T-helper 2 cell treated with Interferon-gamma antibody and Interleukin-4, amounts not matched to agents 100 ng/mL and 5 ng/mL, for 36 hours (primary cell): ENCODE results near the gene PPARG. TPM values are rescaled to one million over a fixed set of nuclear protein-coding genes. Genes with fewer than 3 reads are reported as not detected.
"Not testable (repeated sequence)": the region's sequence is repeated elsewhere in the genome, so short reads cannot be mapped to it uniquely, and the experiment has no call there.

ENCODE experiments used
- intact Hi-C: fragments of 100-400 bp; cut with micrococcal nuclease; formaldehyde crosslinking; loops from one replicate; pipeline ENCODE4 v1.15.1; 2023
- total RNA-seq: library from RNA; stranded (reverse); gene quantifications from 2 replicates; pipeline ENCODE4 v1.2.3, GENCODE V29; 2022

PPARG gene
- total RNA-seq, 1 donor from 2014 or later, result 1.2 TPM

DNA sequence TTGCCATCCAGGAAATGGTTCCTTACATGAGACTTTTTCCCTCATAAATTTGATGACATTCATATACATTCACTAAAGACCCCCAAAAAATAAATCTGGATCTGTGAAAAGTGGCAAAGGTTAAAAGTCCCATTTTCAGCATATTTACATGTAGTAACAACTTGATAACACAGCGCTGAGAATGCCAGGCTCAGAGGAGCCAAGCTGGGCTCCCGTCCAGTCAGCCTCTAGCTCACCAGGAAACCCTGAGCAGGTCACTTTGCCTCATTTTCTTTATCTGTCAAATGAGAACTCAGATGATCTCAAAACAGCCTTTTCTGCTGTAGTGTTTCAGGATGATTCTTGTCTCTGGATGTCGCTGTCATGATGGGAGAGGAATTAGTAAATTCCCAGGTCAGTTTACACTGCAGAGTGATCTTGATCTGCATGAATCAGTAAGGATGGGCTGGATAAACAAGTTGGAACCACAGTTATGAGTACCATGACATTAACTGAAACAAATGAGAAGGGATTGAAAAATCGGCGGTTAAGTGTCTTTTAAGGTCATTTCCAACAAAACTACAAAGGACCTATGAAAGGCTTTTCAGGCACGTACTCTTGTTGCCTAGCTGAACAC, 82.8 kb downstream of the PPARG start:
- intact Hi-C loops, result no loop called here

DNA sequence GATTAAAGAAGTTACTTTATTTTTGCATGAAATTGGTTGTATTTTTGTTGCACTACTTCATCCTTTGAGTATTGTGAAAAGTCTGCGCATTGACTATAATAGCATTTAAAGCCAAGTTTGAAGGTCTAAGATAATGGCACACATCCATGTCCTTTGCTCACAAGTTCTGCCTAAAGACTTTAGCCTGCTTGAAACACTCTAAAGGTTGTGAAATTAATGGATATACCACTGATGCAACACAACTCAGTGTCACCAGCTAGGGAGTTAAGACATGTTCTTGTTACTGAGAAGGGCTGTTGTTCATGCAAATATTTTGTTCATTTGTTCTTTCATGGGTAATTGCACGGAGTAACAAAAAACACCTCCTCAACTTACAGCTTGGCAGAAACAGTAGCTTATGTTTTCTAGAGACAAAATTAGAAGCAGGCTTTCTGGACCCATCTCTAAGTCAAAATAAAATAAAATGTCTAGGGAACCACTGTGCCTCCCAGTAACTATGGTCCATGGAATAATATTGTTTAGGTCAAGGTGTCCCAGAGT, 83.9 kb downstream of the PPARG start:
- intact Hi-C loops, result no loop called here

DNA sequence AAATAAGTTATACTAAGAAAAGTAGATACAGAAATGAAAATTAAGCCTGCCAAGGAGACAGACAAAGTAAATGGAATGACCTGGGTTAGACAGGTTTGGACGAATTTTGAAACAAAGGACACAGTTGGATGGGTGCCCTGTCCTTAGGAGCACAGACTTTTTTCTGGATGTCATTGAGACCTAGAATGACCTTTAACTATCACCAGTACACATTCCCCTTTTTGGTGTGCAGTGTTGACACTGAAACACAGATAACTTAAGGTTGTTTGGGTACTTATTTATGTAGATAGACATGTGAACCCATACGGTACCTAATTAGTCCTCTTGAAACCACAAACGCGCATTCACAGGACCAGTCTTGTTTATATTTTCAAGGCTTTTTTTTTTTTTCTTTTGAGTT, 86.7 kb downstream of the PPARG start:
- intact Hi-C loops, result no loop called here

DNA sequence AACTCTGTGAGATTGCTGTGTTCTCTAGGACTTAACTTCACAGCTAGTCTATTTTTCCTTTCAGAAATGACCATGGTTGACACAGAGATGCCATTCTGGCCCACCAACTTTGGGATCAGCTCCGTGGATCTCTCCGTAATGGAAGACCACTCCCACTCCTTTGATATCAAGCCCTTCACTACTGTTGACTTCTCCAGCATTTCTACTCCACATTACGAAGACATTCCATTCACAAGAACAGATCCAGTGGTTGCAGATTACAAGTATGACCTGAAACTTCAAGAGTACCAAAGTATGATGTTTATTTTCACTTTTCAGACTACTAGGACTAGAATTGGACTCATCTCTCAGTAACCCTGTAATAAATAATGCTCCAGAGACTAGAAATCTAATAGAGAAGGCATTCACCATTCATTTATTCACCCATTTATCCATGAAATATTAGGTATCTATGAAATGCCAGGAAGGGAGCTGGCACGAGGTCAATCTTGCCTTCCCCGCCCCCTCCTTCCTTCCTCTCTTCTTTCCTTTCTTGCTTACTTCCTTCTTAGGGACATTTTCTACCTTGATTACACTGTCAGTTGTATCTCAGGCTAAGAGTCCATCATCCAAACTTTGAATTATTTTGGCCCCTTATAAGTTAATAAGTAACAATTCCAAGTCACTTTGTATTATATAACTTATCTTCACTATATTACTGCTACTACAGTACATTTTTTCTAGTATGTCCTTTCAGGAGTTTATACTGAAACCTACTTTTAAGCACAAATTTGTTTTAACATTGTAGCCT, 91.0 kb downstream of the PPARG start:
- intact Hi-C loops, result loop anchor here (5.0 kb wide), 2 partner anchors 43 to 193 kb away; no protein-coding TSS in a partner anchor

DNA sequence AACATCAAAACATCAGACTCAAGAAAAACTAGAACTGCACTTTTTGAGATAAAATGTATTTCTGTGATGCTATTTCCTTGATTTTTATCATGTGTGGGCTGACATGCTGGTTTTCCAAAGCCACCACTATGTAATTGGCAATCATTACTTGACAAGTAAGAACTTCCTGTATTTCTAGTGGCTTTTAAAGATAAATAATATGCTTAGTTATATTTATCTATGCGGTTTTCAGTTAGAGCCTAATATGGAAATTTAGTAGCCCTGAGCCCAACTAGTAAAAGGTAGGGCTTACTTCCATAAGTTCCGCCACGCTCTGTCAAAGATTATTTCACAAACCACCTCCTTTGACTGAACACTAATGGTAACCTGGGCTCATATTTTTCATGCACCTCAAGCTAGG, 91.6 kb downstream of the PPARG start:
- intact Hi-C loops, result loop anchor here (5.0 kb wide), 2 partner anchors 43 to 193 kb away; no protein-coding TSS in a partner anchor

DNA sequence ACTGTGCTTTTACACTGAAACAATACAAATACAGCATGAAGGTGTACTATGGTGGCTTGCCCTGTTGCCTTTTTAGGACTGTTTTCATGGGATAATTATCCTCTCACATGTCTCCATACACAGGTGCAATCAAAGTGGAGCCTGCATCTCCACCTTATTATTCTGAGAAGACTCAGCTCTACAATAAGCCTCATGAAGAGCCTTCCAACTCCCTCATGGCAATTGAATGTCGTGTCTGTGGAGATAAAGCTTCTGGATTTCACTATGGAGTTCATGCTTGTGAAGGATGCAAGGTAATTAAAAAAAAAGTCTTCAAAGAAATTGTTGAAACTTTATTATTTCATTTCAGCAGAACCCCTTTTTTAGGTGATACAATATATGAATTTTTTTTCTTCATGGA, 92.3 kb downstream of the PPARG start:
- intact Hi-C loops, result loop anchor here (5.0 kb wide), 2 partner anchors 44 to 194 kb away; no protein-coding TSS in a partner anchor

DNA sequence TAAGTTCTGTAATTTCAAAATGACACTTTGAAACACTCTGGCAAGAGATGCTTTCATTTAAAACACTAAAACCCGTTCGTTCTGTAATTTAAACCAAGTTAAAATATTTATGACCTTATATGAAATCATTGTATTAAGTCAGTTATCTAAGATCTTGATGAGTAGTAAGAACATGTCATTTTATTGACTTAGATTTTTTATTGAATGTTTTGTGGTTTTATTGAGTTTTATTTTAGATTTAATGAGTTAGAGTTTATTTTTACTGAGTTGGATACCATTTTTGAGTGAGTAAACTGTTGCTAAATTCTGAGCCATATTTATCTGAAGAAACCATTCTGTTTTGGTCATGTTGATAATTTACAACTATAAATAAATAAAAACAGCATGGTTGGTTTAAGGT, 94.3 kb downstream of the PPARG start:
- intact Hi-C loops, result loop anchor here (5.0 kb wide), 2 partner anchors 46 to 196 kb away; no protein-coding TSS in a partner anchor

DNA sequence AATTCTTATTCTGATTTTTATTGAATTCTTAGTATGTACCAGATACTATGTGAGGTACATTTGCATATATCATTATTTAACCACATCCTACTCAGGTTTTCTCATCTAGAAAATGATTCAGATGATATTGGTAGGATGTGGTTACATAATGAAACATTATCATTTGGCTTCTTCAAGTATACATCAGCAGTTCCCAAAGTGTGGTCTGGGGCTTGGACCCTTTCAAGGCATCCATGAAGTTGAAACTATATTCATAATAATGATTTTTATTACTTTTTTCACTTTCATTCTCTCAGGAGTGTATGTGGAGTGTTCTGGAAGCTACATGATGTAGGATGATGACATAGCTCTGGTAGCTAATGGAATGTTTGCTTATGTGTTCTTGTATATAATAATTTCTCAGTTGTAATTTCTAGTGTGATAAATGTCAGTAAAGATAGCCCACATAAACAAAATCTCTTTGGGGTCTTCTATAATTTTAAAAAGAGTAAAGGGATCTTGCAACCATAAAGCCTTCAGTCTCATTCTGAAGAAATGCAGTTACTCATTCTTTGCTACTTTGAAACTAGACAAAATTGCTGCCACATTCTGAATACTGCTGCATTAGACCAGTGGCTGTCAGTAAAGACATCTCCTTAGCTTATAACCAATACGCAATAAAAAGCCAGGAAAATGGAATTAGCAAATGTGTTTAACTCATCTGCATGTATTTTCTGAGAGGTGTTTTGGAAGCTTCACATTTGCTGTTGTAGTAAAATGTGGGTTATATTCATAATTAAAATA, 95.8 kb downstream of the PPARG start:
- intact Hi-C loops, result loop anchor here (1.0 to 5.0 kb wide), 3 partner anchors 11 to 197 kb away; no protein-coding TSS in a partner anchor

DNA sequence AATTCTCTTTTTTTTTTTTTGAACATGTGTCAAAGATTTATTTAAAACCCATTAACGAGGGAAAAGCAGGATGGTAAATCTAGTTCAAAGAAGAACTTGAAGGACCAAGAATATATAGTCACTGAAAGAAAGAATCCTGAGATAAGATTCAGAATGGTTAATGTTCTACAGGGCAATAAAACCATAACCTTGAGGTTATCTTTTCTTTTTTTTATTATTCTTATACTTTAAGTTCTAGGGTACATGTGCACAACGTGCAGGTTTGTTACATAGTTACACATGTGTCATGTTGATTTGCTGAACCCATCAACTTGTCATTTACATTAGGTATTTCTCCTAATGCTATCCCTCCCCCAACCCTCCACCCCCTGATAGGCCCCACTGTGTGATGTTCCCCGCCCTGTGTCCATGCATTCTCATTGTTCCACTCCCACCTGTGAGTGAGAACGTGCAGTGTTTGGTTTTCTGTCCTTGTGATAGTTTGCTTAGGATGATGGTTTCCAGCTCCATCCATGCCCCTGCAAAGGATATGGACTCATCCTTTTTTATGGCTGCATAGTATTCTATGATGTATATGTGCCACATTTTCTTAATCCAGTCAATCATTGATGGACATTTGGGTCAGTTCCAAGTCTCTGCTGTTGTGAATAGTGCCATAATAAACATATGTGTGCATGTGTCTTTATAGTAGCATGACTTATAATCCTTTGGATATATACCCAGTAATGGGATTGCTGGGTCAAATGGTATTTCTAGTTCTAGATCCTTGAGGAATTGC, 97.8 kb downstream of the PPARG start:
- intact Hi-C loops, result not testable (repeated sequence)

DNA sequence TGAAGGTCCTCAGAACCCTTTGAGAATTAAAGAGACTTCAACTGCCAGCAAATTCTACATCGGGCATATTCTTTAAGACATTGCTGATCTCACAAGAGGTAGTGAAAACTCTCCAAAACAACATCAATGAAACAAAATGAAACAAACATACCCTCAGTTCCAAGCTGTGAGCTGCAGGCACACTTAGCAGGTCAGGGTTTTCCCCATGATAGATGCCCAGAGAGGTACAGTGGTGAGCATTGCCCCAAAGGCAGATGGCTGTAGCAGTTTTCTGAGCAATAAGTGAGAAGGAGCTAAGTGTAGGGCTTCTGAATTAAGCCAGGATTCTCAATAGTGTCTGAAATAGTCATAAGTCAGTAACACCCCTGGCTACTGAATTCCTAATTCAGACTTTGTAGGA, 99.3 kb downstream of the PPARG start:
- intact Hi-C loops, result no loop called here

DNA sequence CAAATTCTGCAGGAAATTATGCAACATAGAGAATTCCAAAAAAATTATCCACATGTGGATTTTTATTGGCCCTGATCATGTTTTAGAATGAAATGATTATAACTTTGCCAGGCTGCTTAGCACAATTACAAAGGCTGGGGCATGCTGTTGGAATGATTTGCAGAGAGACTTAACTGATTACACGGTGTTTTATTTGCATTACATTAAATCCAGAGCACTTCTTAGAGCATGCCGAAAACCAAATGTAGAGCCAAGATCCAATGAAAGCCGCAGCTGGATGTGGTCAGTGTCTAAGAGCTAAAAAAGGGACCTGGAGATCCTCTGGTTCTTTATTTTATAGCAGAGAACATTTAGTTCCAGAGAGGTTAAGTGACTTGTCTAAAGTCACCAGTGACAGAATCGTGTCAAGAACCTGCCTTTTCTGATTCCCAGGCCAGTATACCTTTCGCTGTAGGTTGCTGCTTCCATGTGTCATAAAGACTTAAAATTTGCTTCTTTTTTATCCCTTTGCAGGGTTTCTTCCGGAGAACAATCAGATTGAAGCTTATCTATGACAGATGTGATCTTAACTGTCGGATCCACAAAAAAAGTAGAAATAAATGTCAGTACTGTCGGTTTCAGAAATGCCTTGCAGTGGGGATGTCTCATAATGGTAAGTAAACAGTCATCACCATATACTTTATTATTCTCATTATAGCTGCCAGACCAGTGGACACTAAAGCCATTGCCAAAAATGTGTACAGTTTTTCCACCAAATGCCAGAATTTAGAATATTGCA, 103.4 kb downstream of the PPARG start:
- intact Hi-C loops, result no loop called here

DNA sequence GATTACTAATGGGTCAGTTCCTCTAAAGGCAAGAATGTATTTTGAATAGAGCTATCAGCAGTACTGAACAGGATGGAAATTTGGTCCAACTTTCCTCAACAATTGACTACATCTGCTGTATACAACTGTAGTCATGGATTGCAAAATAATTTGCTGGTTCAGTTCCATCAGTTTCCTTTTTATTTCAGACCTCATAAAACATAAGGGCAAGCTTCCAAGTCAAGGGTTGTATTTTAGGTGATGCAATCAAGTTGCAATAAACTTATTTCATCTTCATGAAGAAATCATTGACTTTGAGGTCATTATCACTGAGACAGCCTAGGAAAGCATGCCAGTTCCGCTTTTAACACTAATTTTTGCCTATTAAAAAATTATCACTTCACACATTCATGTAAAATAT, 105.0 kb downstream of the PPARG start:
- intact Hi-C loops, result loop anchor here (2.0 kb wide), 1 partner anchor 57 kb away; no protein-coding TSS in a partner anchor

DNA sequence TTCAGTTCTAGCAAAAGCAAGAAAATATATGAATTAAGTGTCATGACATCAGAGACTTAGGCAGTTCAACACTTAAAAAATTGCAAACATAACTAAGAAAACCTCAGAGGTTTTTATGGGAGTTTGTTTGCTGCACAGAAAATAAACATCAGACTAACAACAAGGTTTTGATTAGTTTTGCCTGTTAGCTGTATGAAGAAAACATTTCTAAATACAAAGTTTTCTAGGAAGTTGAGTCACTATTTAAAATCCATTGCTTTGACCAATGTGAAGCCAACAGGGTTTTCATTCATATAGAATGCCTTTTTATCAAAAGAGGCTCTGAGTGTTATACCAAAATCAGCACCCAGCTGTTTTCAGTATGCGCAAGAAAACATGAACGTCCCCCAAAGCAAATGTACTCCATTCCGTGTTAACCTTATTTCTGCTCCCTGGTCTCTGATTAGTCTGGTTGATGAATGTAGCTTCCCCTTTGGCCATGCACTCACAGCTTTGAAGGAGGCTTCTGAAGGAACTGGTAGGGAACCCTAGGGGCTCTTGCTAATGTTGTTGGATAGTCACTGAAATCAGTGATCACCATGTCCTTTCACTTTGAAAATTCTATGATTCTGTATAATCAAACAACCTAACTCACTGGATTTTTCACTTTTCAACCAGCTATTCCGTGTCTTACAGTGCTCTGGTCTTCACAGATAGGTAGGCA, 105.8 kb downstream of the PPARG start:
- intact Hi-C loops, result loop anchor here (1.0 to 2.0 kb wide), 2 partner anchors 10 to 58 kb away; no protein-coding TSS in a partner anchor

DNA sequence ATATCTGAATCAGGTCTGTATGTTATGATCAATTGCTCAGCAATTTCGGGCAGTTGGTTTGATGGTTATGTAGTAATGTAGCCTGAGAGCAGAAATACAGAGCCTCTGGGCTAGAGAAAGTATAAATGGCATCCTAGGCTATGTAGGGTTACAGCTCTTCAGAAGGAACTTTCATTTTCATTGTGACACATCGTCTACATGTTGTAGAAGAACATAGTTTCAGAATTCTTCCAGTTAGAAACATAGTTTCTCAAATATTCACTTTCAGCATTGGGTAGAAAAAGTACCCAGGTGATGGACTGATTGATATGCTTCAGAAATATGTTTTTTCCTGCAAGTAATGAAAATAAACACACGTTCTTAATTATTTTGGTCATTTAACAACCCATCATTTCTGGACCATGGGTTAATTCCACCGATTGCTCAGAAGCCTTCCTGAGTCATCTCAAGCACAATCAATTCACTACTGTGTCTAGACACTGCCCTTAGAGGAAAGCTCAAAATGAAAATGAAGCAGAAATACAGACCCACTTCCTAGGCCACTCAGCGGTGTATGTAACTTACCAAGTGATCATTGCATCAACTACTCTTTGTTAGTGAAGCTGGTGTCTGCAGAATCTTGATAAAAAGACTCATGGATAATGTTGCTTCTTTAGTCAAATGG, 106.6 kb downstream of the PPARG start:
- intact Hi-C loops, result loop anchor here (1.0 to 2.0 kb wide), 2 partner anchors 11 to 59 kb away; no protein-coding TSS in a partner anchor

DNA sequence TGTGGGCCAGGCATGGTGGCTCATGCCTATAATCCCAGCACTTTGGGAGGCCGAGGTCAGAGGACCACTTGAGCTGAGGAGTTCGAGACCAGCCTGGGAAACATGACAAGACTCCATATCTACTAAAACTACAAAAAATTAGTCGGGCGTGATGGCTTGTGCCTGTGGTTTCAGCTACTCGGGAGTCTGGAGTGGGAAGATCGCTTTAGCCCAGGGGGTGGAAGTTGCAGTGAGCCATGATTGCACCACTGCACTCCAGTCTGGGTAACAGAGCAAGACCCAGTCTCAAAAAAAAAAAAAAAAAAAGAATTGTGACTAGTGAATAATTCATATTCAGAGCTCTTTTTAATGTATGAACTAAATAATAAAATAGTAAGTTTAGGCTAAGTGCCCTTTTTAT, 107.6 kb downstream of the PPARG start:
- intact Hi-C loops, result no loop called here

DNA sequence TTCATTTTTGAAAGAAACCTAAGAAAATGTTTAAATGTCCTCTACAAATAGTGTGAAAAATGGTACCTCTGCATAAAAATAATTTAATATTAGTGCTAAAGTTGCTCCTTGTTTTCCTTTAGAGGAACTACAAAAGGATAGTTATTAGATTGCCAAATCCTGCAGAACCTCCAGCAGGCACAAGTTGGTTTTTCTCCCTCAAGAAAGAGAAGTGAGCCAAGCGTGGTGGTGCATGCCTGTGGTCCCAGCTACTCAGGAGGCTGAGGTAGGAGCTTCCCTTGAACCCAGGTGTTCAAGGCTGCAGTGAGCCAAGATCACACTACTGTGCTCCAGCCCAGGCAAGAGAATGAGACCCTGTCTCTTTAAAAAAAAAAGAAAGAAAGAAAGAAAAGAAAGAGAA, 110.4 kb downstream of the PPARG start:
- intact Hi-C loops, result no loop called here

DNA sequence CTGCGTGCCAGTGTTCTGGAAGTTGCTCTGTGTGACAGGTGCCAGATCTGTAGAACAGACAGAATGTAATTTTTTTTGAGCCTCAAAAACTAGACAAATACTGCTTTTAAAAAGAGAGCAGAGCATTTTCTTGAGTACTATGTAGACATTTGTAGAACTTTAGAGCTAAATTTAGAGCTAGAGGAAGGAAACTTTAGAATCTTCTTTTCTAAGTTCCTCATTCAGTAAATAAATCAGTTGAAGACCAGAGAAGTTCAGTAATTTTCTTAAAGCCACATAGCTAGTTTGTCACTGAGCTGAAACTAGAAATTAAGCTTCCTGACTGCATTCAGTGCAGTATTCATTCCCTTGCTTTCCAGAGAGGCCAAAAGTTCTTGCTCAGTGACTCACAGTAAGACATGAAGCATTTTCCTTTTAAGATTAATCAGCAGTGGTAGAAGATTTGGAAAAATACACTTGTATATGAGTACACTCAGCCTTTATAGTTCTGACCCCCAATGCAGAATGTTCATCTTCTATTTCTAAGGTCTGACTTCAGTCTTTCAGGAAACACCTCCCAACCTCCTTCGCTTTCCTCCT, 111.8 kb downstream of the PPARG start:
- intact Hi-C loops, result no loop called here

DNA sequence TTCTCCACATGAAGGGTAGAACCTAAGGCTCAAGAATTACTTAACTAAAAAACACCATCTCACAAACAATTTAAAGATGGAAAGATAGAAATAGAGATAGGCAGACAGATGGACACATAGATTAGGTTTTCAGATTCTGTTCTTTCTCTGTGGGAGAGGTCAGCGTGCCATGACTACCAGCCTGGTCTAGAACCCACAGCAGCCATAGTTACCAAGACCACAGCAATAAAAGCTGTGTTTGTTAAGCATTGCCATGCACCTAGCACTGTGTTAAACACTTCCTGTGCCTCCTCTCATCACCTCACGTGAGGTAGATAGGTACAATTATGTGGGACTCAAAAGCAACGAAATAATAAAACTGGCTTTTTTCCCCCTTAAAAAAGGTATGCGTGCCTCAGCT, 112.3 kb downstream of the PPARG start:
- intact Hi-C loops, result no loop called here
